GM12892 (cell line): ENCODE data around the gene TCF12.

Experiments
- POLR2A ChIP-seq: IDR thresholded peaks from 2 replicates; pipeline ENCODE4 v1.6.1; 2011; ENCODE audit warnings: low read depth, low read length, control low read depth
- TAF1 ChIP-seq: IDR thresholded peaks from 2 replicates; pipeline ENCODE4 v1.6.1; 2011; ENCODE audit warnings: low read depth, mild to moderate bottlenecking, control low read depth, low read length, borderline replicate concordance

- TF ChIP-seq TAF1 (no peak), POLR2A (no peak)
Observed at GRCh38 chr15:57305009-57305408, 386.6 kb downstream of the TCF12 start.
